Testis (tissue), 2 donors: ENCODE data around the gene AKAP10.

Source experiments
- CTCF ChIP-seq, 3 experiments: fragments of 450-650 bp in 2 of 3; fragments of 200-600 bp in 1 of 3; sonication (generic) in 1 of 3; IDR thresholded peaks; one replicate each; pipeline ENCODE4 v1.5.1; 2016 to 2019; ENCODE audit warnings: antibody characterized with exemption in 3 of 3, mild to moderate bottlenecking in 2 of 3, moderate library complexity in 1 of 3
- POLR2A ChIP-seq: fragments of 450-650 bp; IDR thresholded peaks from one replicate; pipeline ENCODE4 v1.6.1; 2017; ENCODE audit warnings: antibody characterized with exemption, mild to moderate bottlenecking, moderate library complexity

GRCh38 chr17:20008242-20009051 lies 30.8 kb upstream of the AKAP10 start:
- no peak for TF ChIP-seq CTCF (IDR thresholded peaks at IDR 0.05)
- no peak for TF ChIP-seq POLR2A
